ENCODE data around the gene CEP112. TPM values are rescaled to one million over a fixed set of nuclear protein-coding genes. Genes with fewer than 3 reads are reported as not detected.

The CEP112 gene
- total and polyA plus RNA-seq, 4 donors, result 1.1 to 4.9 (median 1.4) TPM

GRCh38 chr17:66220079-66220835 is 28.3 kb upstream of the CEP112 start:
- H3K4me3 ChIP-seq (ENCODE audit: low read depth in 1 of 3, low read length in 3 of 3), result no peak overlapping the region
- H3K9me3 ChIP-seq (ENCODE audit: control insufficient read depth in 4 of 4, low read length in 3 of 4), result no peaks in the 10 kb centered on the region
- TF ChIP-seq NR2F2 (IDR thresholded peaks at IDR 0.05) (no peak), FOXA2 (IDR thresholded peaks at IDR 0.05) (no peak), JUND (IDR thresholded peaks at IDR 0.05) (no peak), REST (IDR thresholded peaks at IDR 0.05) (no peak), RXRA (IDR thresholded peaks at IDR 0.05) (no peak), RAD21 (IDR thresholded peaks at IDR 0.05) (no peak), EGR1 (IDR thresholded peaks at IDR 0.05; ENCODE audit: low read depth in 2 of 2) (no peak), MAX (IDR thresholded peaks at IDR 0.05) (no peak), TAF1 (conservative IDR thresholded peaks at IDR 0.05) (no peak), CTCF (IDR thresholded peaks at IDR 0.05; ENCODE audit: low read depth, low read length, missing input control) (no peak), YY1 (IDR thresholded peaks at IDR 0.05) (no peak)
- H3K27ac ChIP-seq (ENCODE audit: low read depth in 1 of 2, low read length in 2 of 2), result no peak overlapping the region
- DNase-seq (ENCODE audit: low spot score), result no peak
- H3K36me3 ChIP-seq (ENCODE audit: control insufficient read depth in 4 of 4, insufficient read depth in 3 of 4, low read depth in 1 of 4, low read length in 3 of 4), result peaks cover 8 to 62% (median 60%) of the 10 kb centered on the region in 4 donors
- 63% methylated on average over 8 of the region's 8 CpGs for WGBS
- H3K9ac ChIP-seq (ENCODE audit: low read depth in 1 of 2, low read length in 2 of 2), result no peak overlapping the region
- no peaks in the 10 kb centered on the region for H3K27me3 ChIP-seq (ENCODE audit: control insufficient read depth in 4 of 4, insufficient read depth in 4 of 4, low read length in 3 of 4)
- H3K4me1 ChIP-seq (ENCODE audit: control insufficient read depth in 4 of 4, insufficient read depth in 4 of 4, low read length in 3 of 4), result peaks cover 0 to 29% (median 13%) of the 10 kb centered on the region in 4 donors

GRCh38 chr17:66215529-66215911 is 23.6 kb upstream of the CEP112 start:
- Histone ChIP-seq H3K4me1 (ENCODE audit: control insufficient read depth in 4 of 4, insufficient read depth in 4 of 4, low read length in 3 of 4) (peaks cover 0 to 10% (median 2%) of the 10 kb centered on the region in 4 donors), H3K36me3 (ENCODE audit: control insufficient read depth in 4 of 4, insufficient read depth in 3 of 4, low read depth in 1 of 4, low read length in 3 of 4) (peaks cover 7 to 66% (median 59%) of the 10 kb centered on the region in 4 donors), H3K27ac (ENCODE audit: low read depth in 1 of 2, low read length in 2 of 2) (no peak overlapping the region), H3K4me3 (ENCODE audit: low read depth in 1 of 3, low read length in 3 of 3) (no peak overlapping the region), H3K9ac (ENCODE audit: low read depth in 1 of 2, low read length in 2 of 2) (no peak overlapping the region), H3K9me3 (ENCODE audit: control insufficient read depth in 4 of 4, low read length in 3 of 4) (no peaks in the 10 kb centered on the region), H3K27me3 (ENCODE audit: control insufficient read depth in 4 of 4, insufficient read depth in 4 of 4, low read length in 3 of 4) (no peaks in the 10 kb centered on the region)
- no peak for DNase-seq (ENCODE audit: low spot score)
- TF ChIP-seq CTCF (IDR thresholded peaks at IDR 0.05; ENCODE audit: low read depth, low read length, missing input control), result no peak
- WGBS, result 94% methylated on average over 3 of the region's 3 CpGs

Measured in liver (tissue), 9 donors.